ENCODE data around the gene RPS19. TPM values are rescaled to one million over a fixed set of nuclear protein-coding genes. Genes with fewer than 3 reads are reported as not detected.

The RPS19 gene
- total RNA-seq, 1 experiment from 2014 or later = 3,020 TPM

GRCh38 chr19:41910992-41911888 is 51.2 kb downstream of the RPS19 start:
- ChIA-PET RAD21 (ENCODE audit: low non-redundant PET in 1 of 2, low total read pairs in 2 of 2, uncharacterized antibody in 2 of 2, unreplicated experiment in 2 of 2) (no interaction called here), POLR2A (interaction anchor here (0.6 kb wide), 1 partner anchor 12 kb away, joined by 4 read pairs; no protein-coding TSS in a partner anchor), CTCF (no interaction called here)
- ATAC-seq (no peak), DNase-seq (ENCODE audit: low read depth, low spot score) (no peak)
- Histone ChIP-seq H3K9me3 (ENCODE audit: control insufficient read depth in 1 of 2, insufficient read depth in 1 of 2, low read depth in 1 of 2, low read length in 2 of 2) (no peaks in the 10 kb centered on the region), H3K27me3 (ENCODE audit: insufficient read depth, low read length) (no peaks in the 10 kb centered on the region; the same call in 1 of the 2 replicates), H3K27ac (ENCODE audit: low read depth, low read length) (no peak overlapping the region), H3K79me2 (ENCODE audit: insufficient read depth, low read length) (no peaks in the 10 kb centered on the region), H3K36me3 (ENCODE audit: control insufficient read depth in 1 of 2, insufficient read depth in 2 of 2, low read length in 2 of 2) (peaks cover 0 to 3% of the 10 kb centered on the region in 2 experiments; a peak in 3 of 4 replicates), H2AFZ (ENCODE audit: low read depth, low read length, poor library complexity, severe bottlenecking) (no peak overlapping the region), H3K9ac (ENCODE audit: low read length) (no peak overlapping the region), H3K4me3 (replicated peaks in 1 of 2; ENCODE audit: low read depth in 1 of 2, low read length in 2 of 2) (no peak overlapping the region), H3K4me1 (ENCODE audit: control insufficient read depth in 1 of 2, insufficient read depth in 2 of 2, low read length in 2 of 2) (no peaks in the 10 kb centered on the region), H4K20me1 (ENCODE audit: insufficient read depth) (no peaks in the 10 kb centered on the region), H3K9me2 (ENCODE audit: insufficient read depth) (no peaks in the 10 kb centered on the region), H3K4me2 (ENCODE audit: low read length) (no peak overlapping the region)
- TSS peak; percentile 14 for BruUV-seq (replicated peaks)
- intact Hi-C loops (cut with micrococcal nuclease) = no loop called here
- no peak for TF ChIP-seq EZH2phosphoT487 (IDR thresholded peaks at IDR 0.05; ENCODE audit: borderline replicate concordance)

GRCh38 chr19:41911889-41912731 is 52.1 kb downstream of the RPS19 start:
- Histone ChIP-seq H3K9me3 (ENCODE audit: control insufficient read depth in 1 of 2, insufficient read depth in 1 of 2, low read depth in 1 of 2, low read length in 2 of 2) (no peaks in the 10 kb centered on the region), H3K4me3 (replicated peaks in 1 of 2; ENCODE audit: low read depth in 1 of 2, low read length in 2 of 2) (no peak overlapping the region), H3K4me2 (ENCODE audit: low read length) (no peak overlapping the region), H2AFZ (ENCODE audit: low read depth, low read length, poor library complexity, severe bottlenecking) (no peak overlapping the region), H3K36me3 (ENCODE audit: control insufficient read depth in 1 of 2, insufficient read depth in 2 of 2, low read length in 2 of 2) (no peaks in the 10 kb centered on the region; a peak in 2 of 4 replicates), H3K9ac (ENCODE audit: low read length) (no peak overlapping the region), H4K20me1 (ENCODE audit: insufficient read depth) (no peaks in the 10 kb centered on the region), H3K27me3 (ENCODE audit: insufficient read depth, low read length) (no peaks in the 10 kb centered on the region; the same call in 1 of the 2 replicates), H3K27ac (ENCODE audit: low read depth, low read length) (no peak overlapping the region), H3K79me2 (ENCODE audit: insufficient read depth, low read length) (no peaks in the 10 kb centered on the region), H3K9me2 (ENCODE audit: insufficient read depth) (no peaks in the 10 kb centered on the region), H3K4me1 (ENCODE audit: control insufficient read depth in 1 of 2, insufficient read depth in 2 of 2, low read length in 2 of 2) (no peaks in the 10 kb centered on the region)
- RAD21 ChIA-PET (ENCODE audit: low non-redundant PET in 1 of 2, low total read pairs in 2 of 2, uncharacterized antibody in 2 of 2, unreplicated experiment in 2 of 2) = no interaction called here
- intact Hi-C loops (cut with micrococcal nuclease) = no loop called here
- CTCF ChIA-PET = no interaction called here
- no TSS peak for BruUV-seq (replicated peaks)
- POLR2A ChIA-PET = interaction anchor here (0.6 kb wide), 1 partner anchor 12 kb away, joined by 4 read pairs; no protein-coding TSS in a partner anchor
- DNase-seq (ENCODE audit: low read depth, low spot score) (no peak), ATAC-seq (0 out of 2 replicates have a peak, but pooled peaks have one; percentile 12)
- TF ChIP-seq POLR2AphosphoS5 (IDR thresholded peaks at IDR 0.05; ENCODE audit: low read depth, low read length) (peak; percentile 46; the same call in 1 of the 2 replicates), SIN3A (IDR thresholded peaks at IDR 0.05; ENCODE audit: low read depth) (no peak)

Measured in HCT116 (cell line).